IPS DF 4.7 (cell line): ENCODE measurements around the gene SUPV3L1.
"Not testable (repeated sequence)": the region's sequence is repeated elsewhere in the genome, so short reads cannot be mapped to it uniquely, and the experiment has no call there.

Experiments
- DNase-seq: peaks from one replicate; pipeline ENCODE4 v3.0.0-alpha.2; 2013; ENCODE audit warnings: low spot score; ENCODE audit errors: extremely low read depth

Gene SUPV3L1

DNA sequence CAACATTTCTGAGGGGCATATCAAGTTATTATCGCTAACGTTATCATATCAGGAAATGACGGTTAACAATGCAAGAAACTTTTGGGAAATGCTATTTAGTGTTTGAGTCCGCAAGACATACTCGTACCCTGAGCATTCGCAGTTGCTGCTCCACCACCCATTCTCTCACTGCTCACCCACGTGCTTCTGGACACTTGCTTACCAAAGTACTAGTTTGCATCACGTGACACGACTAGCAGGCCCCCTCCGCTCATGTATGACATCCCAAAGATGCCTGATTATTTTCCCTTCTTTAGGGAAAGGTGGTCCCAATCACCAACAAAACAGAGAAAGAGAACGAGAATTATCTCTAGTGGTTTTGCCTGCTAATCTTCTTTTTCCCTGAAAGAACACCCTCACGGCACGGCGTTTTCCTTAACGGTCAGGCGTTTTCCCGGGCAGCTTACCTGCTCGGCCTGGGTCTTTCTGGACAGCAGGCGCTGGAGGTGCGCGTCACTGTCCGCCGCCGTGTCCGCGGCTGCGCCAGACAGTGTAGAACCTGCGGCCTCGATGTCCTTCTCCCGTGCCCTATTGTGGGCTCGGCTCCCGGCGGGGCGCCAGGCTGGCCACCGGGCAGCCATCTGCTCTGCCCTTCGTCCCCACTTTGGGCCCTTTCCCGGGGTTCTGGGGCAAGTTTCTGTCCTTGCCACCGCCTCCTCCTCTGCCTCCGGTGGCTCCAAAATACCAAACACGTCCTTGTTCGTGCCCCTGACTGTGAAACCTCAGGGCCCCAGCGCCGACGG lies at the start of gene SUPV3L1:
SUPV3L1 (plus strand) TSS at position 492 of the 782 bp plus-strand sequence; CDS start at position 550, 58 bp downstream.
- DNase-seq: peak; percentile 79

DNA sequence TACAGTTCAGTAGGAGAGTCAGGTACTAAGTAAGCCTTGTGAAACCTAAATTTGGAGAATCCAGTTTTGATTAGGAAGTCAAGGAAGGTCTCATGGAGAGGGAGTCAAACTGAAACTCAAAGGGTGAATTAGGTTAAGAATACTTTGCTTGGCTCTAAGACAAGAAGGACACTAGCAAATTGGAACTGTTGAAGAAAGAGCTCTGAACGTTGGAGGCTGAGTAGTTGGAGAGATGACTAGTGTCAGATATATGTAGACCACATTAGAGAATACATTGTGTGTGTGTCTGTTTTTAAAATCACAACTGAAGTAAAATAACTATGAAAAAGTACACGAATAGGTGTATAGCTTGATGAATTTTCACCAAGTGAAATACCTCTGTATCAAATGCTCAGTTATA lies 49.8 kb upstream of the SUPV3L1 start:
- no peak for DNase-seq

DNA sequence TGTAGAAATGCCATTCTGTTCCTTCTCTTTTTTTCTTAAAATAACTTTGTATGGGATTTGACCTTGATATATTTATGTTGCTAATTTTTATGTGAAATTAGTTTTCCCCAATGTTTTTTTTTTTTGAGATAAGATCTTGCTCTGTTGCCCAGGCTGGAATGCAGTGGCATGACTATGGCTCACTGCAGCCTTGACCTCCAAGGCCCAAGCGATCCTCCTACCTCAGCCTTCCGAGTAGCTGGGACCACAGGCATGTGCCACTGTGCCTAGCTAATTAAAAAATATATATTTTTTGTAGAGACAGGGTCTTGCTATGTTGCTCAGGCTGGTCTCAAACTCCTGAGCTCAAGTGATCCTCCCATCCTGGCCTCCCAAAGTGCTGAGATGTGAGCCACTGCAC lies 40.1 kb upstream of the SUPV3L1 start:
- DNase-seq: no peak

DNA sequence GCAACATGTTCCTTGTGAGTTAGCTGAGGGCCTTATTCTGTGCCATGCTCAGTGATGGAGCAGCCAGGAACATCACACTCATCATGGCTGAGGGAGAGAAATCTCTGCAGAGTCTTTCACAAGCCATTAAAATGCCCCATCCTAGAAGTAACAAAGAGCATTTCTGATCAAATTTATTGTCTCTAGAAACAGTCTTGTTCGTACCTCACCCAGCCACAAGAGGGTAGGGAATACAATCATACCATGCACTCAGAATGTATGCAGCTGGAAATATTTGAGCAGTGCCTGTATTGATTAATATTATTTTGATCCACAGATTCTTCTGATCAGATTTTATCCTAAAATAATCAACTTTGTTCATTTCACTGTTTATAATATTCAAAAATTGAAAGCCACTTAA lies 38.7 kb upstream of the SUPV3L1 start:
- no peak for DNase-seq

DNA sequence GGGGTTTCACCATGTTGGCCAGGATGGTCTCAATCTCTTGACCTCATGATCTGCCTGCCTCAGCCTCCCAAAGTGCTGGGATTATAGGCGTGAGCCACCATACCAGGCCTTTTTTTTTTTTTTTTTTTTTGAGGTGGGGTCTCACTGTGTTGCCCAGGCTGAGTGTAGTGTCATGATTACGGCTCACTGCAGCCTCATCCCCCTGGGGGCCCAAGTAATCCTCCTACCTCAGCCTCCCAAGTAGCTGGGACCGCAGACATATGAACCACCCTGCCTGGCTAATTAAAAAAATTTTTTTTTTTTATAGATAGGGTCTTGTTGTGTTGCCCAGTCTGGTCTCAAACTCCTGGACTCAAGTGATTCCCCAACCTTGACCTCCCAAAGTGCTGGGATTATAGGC lies 38.0 kb upstream of the SUPV3L1 start:
- DNase-seq: not testable (repeated sequence)

DNA sequence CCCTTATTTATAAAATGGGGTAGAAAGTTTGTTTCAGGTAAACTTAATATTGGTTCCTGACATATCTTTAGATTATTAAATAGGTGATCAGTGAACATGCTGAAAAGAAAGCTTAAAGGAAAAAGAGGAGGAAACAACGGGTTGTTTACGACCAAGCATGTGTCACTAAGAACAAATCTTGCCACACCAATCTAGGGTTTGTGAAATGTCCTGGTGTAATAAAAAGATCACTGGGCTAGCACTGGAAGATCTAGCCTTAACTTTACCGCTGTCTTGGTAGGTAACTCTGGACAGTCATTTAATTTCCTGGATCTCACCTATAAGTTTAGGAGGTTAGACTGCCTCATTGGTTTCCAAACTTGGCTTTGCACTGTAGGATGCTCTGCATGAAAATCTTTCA lies 37.1 kb upstream of the SUPV3L1 start:
- no peak for DNase-seq

DNA sequence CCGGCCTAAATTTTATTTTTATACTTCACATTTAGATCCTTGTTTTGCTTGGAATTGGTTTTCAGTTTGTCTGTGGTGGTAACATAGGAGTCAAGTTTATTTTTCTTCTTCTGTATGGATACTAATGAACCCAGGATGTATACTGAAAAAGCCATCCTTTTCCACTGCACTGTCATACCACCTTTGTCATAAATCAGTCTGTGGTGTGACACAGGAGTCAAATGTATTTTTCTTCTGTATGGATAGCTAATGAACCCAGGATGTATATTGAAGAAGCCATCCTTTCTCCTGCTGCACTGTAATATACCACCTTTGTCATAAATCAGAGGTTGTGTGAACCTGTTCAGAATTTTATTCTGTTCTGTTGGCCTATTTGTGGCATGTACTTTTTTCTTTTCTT lies 34.7 kb upstream of the SUPV3L1 start:
- DNase-seq: no peak

DNA sequence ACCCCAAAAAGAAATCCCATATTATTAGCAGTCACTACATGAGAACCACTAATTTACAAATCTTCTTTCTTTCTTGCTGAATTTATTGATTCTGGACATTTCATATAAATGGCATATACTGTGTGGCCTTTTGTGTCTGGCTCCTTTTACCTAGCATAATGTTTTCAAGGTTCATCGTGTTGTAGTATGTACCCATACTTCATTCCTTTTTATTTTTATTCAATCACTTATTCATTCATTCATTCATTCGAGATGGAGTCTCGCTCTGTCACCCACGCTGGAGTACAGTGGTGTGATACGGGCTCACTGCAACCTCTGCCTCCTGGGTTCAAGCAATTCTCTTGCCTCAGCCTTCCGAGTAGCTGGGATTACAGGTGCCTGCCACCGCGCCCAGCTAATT lies 34.2 kb upstream of the SUPV3L1 start:
- DNase-seq: no peak

DNA sequence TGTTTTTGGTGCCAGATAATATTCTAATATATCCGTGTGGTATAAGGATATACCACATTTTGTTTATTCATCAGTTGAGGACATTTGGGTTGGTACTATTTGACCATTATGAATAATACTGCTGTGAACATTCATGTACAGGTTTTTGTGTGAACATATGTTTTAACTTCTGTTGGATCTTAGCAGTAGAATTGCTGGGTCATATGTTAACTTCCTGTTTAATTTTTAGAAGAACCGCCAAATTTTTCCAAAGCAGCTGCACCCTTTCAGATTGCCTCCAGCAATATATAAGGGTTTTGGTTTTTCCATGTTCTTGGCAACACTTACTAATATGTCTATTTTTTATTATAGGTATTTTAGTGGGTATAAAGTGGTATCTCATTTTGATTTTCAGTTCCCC lies 33.3 kb upstream of the SUPV3L1 start:
- DNase-seq: no peak

DNA sequence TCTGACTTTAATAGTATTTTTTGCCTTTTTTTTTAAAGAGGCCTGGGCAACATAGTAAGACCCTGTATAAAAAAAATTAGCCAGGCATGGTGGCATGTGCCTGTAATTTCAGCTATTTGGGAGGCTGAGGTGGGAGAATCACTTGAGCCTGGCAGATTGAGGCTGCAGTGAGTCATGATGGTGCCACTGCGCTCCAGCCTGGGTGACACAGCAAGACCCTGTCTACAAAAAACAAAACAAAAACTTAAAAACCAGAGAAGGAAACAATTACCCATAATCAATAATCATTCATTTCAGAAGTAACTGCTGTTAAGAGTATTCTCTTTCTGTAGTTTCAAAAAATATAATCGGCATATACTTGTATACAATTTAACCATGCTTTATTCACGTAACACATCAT lies 28.1 kb upstream of the SUPV3L1 start:
- no peak for DNase-seq

DNA sequence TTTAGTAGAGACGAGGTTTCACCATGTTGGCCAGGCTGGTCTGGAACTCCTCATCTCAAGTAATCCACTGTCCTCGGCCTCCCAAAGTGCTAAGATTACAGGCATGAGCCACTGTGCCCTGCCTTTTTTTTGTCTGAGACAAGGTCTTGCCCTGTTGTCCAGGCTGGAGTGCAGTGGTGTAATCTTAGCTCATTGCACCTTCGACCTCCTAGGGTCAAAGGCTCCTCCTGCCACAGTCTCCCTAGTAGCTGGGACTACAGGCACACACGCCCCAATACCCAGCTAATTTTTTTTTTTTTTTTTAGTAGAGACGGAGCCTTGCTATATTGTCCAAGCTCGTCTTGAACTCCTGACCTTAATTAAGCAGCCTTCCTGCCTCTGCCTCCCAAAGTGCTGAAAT lies 26.8 kb upstream of the SUPV3L1 start:
- no peak for DNase-seq

DNA sequence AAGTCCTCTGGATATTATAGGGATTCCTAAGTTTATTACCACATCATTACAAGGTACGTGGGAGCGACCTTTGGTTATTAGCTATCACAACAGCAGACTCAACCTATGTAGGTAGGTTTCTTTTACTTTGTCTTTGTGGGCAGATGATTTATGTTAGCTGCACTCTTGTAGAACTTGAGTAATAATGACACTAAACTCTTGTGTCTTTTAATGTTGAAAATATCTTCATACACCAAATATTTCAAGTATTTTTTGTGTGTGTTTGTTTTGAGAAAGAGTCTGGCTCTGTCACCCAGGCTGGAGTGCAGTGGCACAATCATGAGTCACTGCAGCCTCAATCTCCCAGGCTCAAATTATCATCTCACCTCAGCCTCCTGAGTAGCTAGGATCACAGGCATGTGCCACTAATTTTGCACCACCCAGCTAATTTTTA lies 19.2 kb upstream of the SUPV3L1 start:
- DNase-seq: no peak

DNA sequence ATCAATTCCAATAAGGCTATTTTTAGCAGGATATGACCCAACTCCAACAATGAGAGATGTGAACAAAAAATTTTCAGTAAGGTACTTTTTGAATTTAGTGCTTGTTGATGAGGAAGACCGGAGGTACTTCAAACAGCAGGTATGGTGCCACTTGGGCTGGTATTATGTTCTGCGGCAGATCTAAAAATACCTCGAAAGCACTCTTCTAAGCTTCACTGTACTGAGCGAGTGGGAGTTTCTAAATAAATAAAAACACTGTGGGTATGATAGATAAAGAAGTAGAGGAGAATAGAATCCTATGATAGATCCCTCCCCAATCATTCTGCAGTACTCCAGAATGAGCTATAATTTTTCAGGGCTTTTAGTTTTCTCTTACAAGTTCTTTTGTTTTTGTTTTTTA lies 11.5 kb upstream of the SUPV3L1 start:
- no peak for DNase-seq

DNA sequence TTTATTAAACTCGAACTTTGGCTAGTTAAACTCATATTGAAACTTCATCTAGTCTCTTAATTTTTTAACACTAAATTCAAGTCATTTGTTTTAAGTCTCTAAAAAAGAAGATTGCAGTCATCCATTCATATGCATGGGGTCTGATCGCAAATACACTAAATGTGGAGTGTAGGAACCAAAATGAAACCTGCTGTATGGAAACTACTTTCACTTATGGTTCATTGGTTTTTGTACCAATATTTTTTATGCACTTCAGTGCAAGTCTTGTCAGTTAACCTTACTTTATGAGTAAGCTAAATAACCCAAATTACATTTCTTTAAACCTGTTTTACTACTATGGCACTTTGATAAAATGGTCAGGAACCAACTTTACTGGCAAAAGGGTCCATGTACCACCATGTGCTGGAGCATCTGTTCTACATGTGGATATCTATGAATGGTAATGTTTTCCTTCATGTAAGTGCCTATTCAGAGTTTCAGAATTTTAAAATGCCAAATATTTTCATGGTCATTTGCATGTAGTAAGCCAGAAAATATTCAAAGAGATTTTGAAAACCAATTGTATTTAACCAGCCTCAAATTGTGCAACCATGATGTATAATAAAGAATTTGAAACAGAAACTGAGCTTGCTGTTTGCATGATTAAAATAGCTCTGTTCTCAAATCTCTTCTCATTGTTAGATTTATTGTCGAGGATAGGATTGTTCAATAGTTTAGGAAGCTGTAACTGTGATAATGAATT lies 7.6 kb upstream of the SUPV3L1 start:
- no peak for DNase-seq

DNA sequence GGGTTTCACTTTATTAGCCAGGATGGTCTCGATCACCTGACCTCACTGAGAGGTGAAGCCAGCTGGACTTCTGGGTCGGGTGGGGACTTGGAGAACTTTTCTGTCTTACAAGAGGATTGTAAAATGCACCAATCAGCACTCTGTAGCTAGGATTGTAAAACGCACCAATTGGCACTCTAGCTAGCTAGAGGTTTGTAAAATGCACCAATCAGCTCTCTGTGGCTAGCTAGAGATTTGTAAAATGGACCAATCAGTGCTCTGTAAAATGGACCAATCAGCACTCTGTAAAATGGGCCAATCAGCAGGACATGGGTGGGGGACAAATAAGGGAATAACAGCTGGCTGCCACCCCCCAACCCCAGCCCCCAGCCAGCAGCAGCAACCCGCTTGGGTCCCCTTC lies 4.7 kb upstream of the SUPV3L1 start:
- not testable (repeated sequence) for DNase-seq

DNA sequence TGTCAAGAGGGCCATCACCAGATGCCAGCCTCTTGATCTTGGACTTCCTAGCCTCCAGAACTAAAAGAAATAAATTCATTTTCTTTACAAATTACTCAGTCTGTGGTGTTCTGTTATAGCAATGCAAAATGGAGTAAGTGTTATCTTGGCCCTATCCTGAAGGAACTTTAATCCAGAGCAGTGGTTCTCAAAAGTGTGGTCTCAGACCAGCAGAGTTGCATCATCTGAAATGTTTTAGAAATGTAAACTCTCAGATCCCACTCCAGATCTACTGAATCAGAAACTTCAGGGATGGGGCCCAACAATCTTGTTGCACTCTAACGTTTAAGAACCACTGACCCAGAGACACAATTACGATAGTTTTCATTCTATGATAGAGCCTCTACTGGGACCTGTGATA lies 3.2 kb upstream of the SUPV3L1 start:
- no peak for DNase-seq

DNA sequence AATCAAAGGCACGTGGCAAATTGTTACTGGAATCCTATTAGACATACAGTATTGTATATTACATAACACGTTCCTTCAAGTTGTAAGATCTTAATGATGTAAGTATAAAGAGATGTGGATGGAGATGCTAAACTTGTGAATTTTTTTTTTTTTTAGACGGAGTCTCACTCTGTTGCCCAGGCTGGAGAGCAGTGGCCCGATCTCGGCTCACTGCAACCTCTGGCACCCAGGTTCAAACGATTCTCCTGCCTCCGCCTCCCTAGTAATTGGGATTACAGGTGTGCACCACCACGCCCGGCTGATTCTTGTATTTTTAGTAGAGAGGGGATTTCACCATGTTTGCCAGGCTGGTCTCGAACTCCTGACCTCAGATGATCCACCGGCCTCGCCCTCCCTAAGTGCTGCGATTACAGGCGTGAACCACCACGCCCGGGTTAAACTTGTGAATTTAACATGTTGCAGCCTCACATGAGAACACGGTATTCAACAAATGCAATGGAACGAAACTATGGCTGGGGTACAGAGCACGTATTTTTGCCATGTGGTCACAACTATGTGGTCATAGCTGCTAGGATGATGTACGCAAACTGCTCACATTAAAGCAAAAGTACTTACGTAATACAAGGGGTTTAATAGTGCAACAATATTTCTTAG lies 818 bp upstream of the SUPV3L1 start:
- no peak for DNase-seq

DNA sequence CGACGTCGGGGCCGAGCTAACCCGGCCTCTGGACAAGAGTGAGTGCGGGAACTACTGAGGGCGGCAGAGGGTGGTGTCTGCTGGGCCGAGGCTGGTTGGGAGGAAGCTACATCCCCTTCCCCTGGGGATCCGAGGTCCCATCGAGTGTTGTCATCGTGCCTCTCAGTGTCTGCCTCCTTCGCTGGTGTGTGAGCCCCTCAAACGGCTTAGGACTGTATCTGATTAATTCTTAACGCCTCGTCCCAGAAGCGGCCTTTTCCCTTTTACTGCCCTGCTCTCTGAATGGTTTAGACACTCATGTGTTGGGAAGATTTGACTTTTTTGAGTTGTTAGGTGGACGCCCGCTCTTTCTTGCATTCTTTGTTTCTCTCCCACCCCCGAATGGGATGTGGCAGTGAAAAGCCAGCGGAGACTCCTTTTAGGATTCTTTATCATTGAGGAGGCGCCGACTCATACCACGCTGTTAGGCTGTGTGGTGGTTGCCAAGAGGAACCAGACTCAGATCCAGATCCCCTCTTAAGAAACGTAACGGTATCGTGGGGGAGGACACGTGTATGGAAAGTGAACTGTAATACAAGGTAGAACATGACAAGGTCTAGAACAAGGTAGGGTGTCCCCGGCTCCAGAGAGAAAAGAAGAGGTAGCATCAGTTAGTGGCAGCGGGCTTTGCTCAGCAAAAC lies 631 bp downstream of the SUPV3L1 start:
- DNase-seq: no peak

DNA sequence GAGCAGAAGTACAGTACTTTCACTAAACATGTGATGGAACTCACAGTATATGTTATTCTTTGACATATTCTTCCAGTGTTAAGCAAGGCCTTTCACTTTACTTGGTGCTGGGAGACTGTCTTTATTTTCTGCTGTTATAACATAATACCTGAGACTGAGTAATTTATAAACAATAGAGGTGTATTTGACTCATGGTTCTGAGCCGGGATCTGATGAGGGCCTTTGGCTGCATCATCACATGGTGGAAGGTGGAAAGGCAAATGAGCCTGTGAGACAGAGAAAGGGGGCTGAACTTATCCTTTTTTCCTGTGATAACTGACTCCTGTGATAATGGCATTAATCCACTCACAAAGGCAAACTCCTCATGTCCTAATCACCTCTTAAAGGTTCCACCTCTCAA lies 1.4 kb downstream of the SUPV3L1 start:
- no peak for DNase-seq

DNA sequence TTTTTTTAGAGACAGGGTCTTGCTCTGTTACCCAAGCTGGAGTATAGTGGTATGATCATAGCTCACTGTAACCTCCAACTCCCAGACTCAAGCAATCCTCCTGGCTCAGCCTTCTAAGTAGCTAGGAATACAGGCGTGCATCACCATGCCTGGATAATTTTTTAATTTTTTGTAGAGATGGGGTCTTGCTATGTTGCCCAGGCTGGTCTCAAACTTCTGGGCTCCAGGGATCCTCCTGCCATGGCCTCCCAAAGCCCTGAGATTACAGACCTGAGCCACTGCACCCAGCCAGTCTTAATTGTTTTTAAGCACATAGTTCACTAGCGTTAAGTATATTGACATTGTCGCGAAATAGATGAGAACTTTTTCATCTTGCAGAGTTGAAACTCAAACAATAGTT lies 2.0 kb downstream of the SUPV3L1 start:
- no peak for DNase-seq

DNA sequence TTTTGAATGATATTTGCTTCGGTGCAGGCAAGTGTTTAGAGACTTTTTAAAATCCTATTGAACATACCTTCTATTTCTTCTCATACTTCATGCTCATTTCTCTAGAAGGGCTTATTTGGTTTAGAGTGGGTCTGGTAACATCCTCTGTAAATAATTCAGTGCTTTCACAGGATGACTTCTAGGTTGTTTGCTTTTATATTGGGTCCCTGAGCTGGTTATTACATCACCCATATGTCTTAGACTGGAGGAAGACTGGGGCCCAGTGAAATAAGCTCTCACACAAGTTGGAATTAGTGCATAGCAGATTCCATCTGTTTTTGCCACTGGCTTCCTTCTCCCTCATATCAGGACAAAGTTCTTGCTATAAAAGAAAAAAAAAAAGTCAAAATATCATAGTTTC lies 6.5 kb downstream of the SUPV3L1 start:
- DNase-seq: no peak

DNA sequence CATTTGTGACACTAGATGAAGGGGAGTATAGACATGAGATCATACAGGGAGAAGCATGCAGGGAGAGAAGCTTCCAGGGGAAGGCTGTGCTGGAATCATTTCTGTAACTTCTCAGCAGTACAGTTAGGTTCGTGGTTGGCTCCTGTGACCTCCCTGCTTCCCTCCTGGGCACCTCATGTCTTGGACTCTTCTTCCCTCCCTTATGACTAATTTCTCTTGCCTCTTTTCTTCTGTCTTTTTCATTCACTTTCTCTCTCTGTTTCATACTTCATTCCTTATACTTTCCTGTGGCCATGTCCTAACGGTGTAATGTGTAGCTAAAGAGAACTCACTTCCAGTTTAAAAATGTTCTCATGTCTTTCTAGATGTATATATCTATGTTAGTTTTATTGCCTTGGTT lies 21.0 kb downstream of the SUPV3L1 start:
- DNase-seq: no peak
